GM08714 (cell line): ENCODE results near the gene RAC2.

Experiments
- H3K4me3 ChIP-seq: fragments of 200-500 bp; sonication (Bioruptor generic); 2 replicates; pipeline ENCODE4 v1.5.1; 2014; ENCODE audit warnings: mild to moderate bottlenecking, low read length, inconsistent platforms
- ZNF274 ChIP-seq: IDR thresholded peaks from 2 replicates; pipeline ENCODE4 v1.6.1; 2012; ENCODE audit warnings: mild to moderate bottlenecking, low read depth, low read length

RAC2 gene

DNA sequence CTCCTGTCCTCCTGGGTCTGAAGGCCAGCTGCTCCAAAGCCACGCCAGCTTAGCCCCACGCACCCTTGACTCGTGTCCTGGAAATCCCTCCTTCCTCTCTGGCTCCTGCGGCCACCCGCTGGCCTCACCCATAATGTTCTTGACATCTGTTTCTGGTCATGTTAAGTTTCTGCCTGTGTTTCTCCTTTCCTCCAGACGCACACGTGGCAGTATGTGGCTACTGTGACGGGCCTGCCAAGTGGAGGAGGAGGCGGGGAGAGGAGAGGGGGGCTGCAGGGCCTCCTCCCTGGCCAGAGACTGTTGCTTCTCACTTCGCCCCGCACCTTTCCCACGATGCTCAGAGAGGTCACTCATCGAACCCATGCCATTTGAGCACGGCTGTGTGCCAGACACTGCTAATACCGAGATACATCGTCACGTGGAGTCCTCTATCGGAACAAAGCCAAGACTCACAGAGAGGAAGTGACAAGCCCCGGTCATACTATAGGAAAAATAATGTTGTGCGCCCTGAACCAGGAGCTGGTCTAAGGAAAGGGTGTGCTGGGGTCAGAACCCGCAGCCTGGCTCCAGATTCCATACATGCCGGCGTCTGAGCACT lies 67.5 kb downstream of the RAC2 start:
- H3K4me3 ChIP-seq = no peak overlapping the region
- no peak for TF ChIP-seq ZNF274

DNA sequence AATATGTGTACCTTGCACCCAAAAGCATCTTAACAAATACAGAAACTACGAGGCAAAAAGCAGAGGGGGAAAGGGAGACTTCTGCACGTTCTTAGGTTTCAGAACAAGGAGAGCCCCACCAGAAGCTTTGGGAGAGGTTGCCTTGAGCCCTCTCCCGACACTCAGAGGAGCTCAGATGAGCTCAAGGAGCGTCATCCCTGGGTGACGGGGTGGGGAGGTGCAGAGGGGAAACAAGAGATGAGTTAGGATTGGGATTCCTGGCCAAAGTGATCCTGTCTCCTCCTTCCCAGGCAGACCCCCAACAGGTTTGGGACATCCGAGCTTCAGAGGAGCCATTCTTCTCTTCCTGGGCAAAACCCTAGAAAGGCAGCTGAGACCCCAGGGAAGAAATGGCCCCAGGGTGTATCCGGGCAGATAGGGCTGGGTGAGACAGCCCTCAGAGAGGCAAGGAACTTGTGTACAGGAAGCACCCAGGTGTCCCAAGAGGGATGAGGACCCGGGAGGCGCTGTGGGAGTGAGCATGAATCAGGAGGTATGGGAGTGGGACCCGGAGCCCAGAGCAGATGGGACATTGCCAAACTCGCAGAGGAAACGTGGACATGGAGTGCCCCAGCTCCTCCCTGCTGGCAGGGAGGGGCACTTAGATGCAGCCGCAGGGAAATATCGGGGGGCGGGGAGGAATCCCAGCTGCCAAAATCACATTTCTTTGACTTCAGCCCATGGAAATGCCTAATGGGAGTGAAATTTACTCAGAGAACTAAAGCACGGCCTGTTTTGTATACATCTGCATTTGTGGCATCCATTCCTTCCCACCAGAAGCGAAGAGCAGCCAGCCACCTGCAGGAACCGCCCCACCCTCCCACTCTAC lies 68.4 kb downstream of the RAC2 start:
- TF ChIP-seq ZNF274 = no peak
- H3K4me3 ChIP-seq = no peak overlapping the region
